Measurements from ENCODE around the gene ZNF557. TPM values are rescaled to one million over a fixed set of nuclear protein-coding genes. Genes with fewer than 3 reads are reported as not detected.
A peak's percentile ranks its signal among the peaks of the same experiment; 100 is the strongest.

The ZNF557 gene
- total RNA-seq, 2 donors from 2014 or later: 8.3 to 9.8 TPM

DNA sequence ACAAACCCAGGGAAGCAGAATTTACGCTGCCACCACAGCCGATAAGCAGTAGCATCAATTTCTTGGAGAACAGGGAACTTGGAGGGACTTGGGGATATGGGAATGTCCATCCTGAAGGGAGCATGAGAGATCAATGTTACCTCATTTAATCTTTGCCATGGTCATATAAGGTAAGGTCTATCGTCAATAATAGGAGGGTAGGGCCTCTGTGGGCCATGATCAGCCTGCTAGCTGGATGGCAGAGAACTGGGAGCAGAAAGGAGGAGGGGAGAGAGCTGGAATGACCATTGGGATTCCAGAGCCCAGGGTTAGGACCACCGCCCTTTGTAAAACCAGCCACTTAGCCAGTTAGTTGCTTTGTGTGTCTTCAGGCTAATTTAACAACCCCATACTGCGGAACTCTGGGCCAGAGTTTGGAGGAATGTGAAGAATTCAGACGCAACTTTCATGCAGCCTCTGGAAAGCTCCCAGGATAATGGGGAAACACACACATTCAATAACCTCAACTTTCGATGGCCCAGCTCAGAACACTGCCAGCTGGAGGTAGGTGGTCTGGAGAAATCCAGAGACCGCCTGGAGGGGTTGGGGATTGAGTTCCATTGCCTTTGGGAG is 40.3 kb downstream of the ZNF557 start:
- no peak overlapping the region for H3K27ac ChIP-seq (ENCODE audit: low read depth, low read length)

DNA sequence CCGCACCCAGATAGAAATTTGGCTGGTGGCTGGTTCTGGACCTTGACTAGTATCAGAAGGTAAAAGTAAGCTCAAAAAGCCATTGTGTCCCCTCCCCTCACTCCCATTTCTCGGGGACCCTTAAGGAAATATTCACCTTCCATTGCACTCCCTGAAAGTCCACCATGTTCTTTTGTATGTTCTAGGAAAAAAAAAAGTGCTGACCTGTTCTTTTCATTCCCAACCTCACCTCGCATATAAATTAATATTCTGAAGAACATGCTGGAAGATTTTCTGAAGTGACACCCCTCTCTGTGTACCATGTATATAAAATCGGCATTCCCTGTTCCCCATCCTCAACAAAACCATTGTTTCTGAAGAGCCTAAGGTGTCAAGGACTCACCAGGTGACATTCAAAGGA is 43.2 kb downstream of the ZNF557 start:
- Histone ChIP-seq H3K4me1 (ENCODE audit: control insufficient read depth, insufficient read depth, low read length) (no peaks in the 10 kb centered on the region), H3K27ac (ENCODE audit: low read depth, low read length) (no peak overlapping the region), H3K4me3 (ENCODE audit: low read length) (no peak overlapping the region), H3K27me3 (ENCODE audit: control insufficient read depth, insufficient read depth, low read length, poor library complexity, severe bottlenecking) (no peaks in the 10 kb centered on the region), H3K36me3 (ENCODE audit: control insufficient read depth, insufficient read depth, low read length) (no peaks in the 10 kb centered on the region), H3K9me3 (ENCODE audit: control insufficient read depth, low read length) (no peaks in the 10 kb centered on the region), H3K9ac (ENCODE audit: extremely low read depth, low read length, poor library complexity, severe bottlenecking) (no peak overlapping the region)
- TF ChIP-seq, protein P1, sequence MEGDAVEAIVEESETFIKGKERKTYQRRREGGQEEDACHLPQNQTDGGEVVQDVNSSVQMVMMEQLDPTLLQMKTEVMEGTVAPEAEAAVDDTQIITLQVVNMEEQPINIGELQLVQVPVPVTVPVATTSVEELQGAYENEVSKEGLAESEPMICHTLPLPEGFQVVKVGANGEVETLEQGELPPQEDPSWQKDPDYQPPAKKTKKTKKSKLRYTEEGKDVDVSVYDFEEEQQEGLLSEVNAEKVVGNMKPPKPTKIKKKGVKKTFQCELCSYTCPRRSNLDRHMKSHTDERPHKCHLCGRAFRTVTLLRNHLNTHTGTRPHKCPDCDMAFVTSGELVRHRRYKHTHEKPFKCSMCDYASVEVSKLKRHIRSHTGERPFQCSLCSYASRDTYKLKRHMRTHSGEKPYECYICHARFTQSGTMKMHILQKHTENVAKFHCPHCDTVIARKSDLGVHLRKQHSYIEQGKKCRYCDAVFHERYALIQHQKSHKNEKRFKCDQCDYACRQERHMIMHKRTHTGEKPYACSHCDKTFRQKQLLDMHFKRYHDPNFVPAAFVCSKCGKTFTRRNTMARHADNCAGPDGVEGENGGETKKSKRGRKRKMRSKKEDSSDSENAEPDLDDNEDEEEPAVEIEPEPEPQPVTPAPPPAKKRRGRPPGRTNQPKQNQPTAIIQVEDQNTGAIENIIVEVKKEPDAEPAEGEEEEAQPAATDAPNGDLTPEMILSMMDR (conservative IDR thresholded peaks at IDR 0.05): no peak
- DNase-seq: no peak
- H3K4me3 Mint-ChIP-seq: no peak overlapping the region
- no peak overlapping the region for H3K27ac Mint-ChIP-seq
- no peaks in the 10 kb centered on the region for H3K4me1 Mint-ChIP-seq
- WGBS, 2 experiments (ENCODE audit: insufficient coverage in 1 of 2, insufficient read length in 1 of 2): 81 to 88% methylated on average over 2 to 4 of the region's 4 CpGs
- H3K9me3 Mint-ChIP-seq: peaks cover 15% of the 10 kb centered on the region
- no peaks in the 10 kb centered on the region for H3K27me3 Mint-ChIP-seq (ENCODE audit: insufficient read depth)
- H3K36me3 Mint-ChIP-seq (ENCODE audit: low read depth): peaks cover 29% of the 10 kb centered on the region

More for the DNA sequence above, 40.3 kb downstream of the ZNF557 start:
- no peak overlapping the region for H3K4me3 ChIP-seq (ENCODE audit: low read length)
- H3K36me3 ChIP-seq (ENCODE audit: control insufficient read depth, insufficient read depth, low read length): no peaks in the 10 kb centered on the region
- Mint-ChIP-seq H3K36me3 (ENCODE audit: low read depth) (peaks cover 6% of the 10 kb centered on the region), H3K4me1 (no peaks in the 10 kb centered on the region), H3K27ac (no peak overlapping the region), H3K27me3 (ENCODE audit: insufficient read depth) (no peaks in the 10 kb centered on the region), H3K9me3 (peaks cover 15% of the 10 kb centered on the region), H3K4me3 (no peak overlapping the region)
- TF ChIP-seq, protein P1 (conservative IDR thresholded peaks at IDR 0.05): no peak
- no peaks in the 10 kb centered on the region for H3K9me3 ChIP-seq (ENCODE audit: control insufficient read depth, low read length)
- 77 to 100% methylated on average over 2 to 7 of the region's 8 CpGs for WGBS, 2 experiments (ENCODE audit: insufficient coverage in 1 of 2, insufficient read length in 1 of 2)
- no peaks in the 10 kb centered on the region for H3K4me1 ChIP-seq (ENCODE audit: control insufficient read depth, insufficient read depth, low read length)
- peak; percentile 61 for DNase-seq
- H3K27me3 ChIP-seq (ENCODE audit: control insufficient read depth, insufficient read depth, low read length, poor library complexity, severe bottlenecking): peaks cover 8% of the 10 kb centered on the region
- H3K9ac ChIP-seq (ENCODE audit: extremely low read depth, low read length, poor library complexity, severe bottlenecking): no peak overlapping the region

DNA sequence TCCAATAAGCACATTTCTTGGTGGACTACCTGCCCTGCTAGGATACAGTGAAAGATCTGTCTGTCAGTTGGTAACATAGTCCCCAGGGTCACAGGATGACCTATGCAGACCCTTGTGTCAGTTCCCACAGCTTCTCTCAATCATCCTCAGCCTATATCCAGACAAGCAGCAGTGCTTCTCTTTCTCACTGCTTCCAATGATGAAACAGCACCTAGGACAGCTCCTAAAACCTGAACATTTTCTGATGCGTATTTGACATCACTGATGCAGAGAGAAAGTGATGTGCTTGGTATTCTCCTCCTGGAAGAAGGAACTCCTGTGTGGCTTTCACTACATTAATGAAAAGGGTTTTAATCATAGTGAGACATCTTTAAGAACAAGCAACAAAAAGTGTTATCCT is 43.7 kb downstream of the ZNF557 start:
- Mint-ChIP-seq H3K36me3 (ENCODE audit: low read depth) (peaks cover 29% of the 10 kb centered on the region), H3K4me1 (no peaks in the 10 kb centered on the region), H3K9me3 (peaks cover 15% of the 10 kb centered on the region), H3K27ac (no peak overlapping the region), H3K4me3 (no peak overlapping the region), H3K27me3 (ENCODE audit: insufficient read depth) (no peaks in the 10 kb centered on the region)
- no peak for DNase-seq
- H3K36me3 ChIP-seq (ENCODE audit: control insufficient read depth, insufficient read depth, low read length): no peaks in the 10 kb centered on the region
- TF ChIP-seq, protein P1 (conservative IDR thresholded peaks at IDR 0.05): no peak
- no peak overlapping the region for H3K27ac ChIP-seq (ENCODE audit: low read depth, low read length)
- no peak overlapping the region for H3K4me3 ChIP-seq (ENCODE audit: low read length)
- no peaks in the 10 kb centered on the region for H3K4me1 ChIP-seq (ENCODE audit: control insufficient read depth, insufficient read depth, low read length)
- no peaks in the 10 kb centered on the region for H3K9me3 ChIP-seq (ENCODE audit: control insufficient read depth, low read length)
- H3K9ac ChIP-seq (ENCODE audit: extremely low read depth, low read length, poor library complexity, severe bottlenecking): no peak overlapping the region
- H3K27me3 ChIP-seq (ENCODE audit: control insufficient read depth, insufficient read depth, low read length, poor library complexity, severe bottlenecking): no peaks in the 10 kb centered on the region
- WGBS, 2 experiments (ENCODE audit: insufficient coverage in 1 of 2, insufficient read length in 1 of 2): 86 to 100% methylated on average over 1 of the region's 1 CpG
